Muscle layer of duodenum (tissue), 2 donors: ENCODE results near the gene MOCOS.

Experiments
- H3K27ac ChIP-seq: one replicate; pipeline ENCODE4 v1.7.0; 2013; ENCODE audit warnings: mild to moderate bottlenecking, low read length
- H3K27me3 ChIP-seq: one replicate; pipeline ENCODE4 v1.7.0; 2013; ENCODE audit warnings: low read depth, mild to moderate bottlenecking, control low read depth, low read length
- H3K36me3 ChIP-seq, 2 donors: one replicate each; pipeline ENCODE4 v1.7.0; 2013; ENCODE audit warnings: low read length in 2 of 2, control low read depth in 1 of 2, mild to moderate bottlenecking in 1 of 2; ENCODE audit not compliant: insufficient read depth in 2 of 2, control insufficient read depth in 1 of 2
- H3K4me1 ChIP-seq, 2 donors: one replicate each; pipeline ENCODE4 v1.7.0; 2013; ENCODE audit warnings: low read length in 2 of 2, mild to moderate bottlenecking in 2 of 2, control low read depth in 1 of 2, moderate library complexity in 1 of 2; ENCODE audit not compliant: insufficient read depth in 2 of 2, control insufficient read depth in 1 of 2
- H3K4me3 ChIP-seq, 2 donors: one replicate each; pipeline ENCODE4 v1.7.0; 2013; ENCODE audit warnings: low read length in 2 of 2, low read depth in 1 of 2, mild to moderate bottlenecking in 1 of 2
- H3K9me3 ChIP-seq, 2 donors: one replicate each; pipeline ENCODE4 v1.7.0; 2013; ENCODE audit warnings: low read length in 2 of 2, control low read depth in 1 of 2, mild to moderate bottlenecking in 1 of 2; ENCODE audit not compliant: control insufficient read depth in 1 of 2
- donor health status: healthy.

Gene MOCOS

DNA sequence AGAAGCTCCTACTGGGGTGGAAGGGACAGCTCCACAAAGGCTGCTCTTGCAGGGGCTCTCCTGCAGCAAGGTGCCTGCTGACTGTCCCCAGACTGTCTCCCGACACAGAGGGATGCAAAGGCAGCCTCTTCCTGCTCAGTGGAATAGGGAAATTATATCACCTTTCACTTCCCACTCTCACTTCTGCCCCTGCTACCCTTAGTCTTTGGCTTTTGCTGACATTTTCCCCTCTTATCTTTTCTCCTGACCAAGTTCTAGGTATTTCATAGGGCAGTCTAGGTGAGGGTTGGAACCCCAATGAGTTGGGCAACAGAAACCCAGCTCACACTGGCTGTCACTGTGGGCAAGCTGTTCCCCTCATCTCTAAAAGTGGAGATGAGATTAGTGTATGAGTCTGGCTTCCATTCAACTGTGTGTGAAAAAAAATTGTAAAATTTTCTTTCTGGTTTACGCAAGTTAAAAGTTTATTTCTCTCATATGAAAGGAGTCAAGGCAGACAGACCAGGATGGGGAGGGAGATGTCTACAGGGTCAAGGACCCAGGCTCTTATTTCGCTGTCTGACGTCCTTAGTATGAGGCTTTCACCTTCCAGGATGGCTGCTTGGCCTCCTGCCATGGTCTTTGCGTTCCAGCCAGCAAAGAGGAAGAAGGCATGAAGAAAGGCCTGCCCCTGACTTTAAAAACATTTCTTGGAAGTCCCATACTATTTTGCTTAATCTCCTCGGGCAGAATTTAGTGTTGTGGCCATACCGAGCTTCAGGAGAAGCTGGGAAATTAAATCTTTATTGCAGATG, 7.5 kb upstream of the MOCOS start:
- Histone ChIP-seq H3K9me3 (no peaks in the 10 kb centered on the region), H3K4me3 (no peak overlapping the region), H3K27me3 (no peaks in the 10 kb centered on the region), H3K27ac (peak overlapping the region; percentile 26), H3K36me3 (peaks cover 21 to 24% of the 10 kb centered on the region in 2 donors), H3K4me1 (peaks cover 0 to 4% of the 10 kb centered on the region in 2 donors)

GRCh38 chr18:36181441-36181840, 5.9 kb upstream of the MOCOS start:
- Histone ChIP-seq H3K36me3 (peaks cover 5 to 9% of the 10 kb centered on the region in 2 donors), H3K4me1 (peaks cover 0 to 7% of the 10 kb centered on the region in 2 donors), H3K27me3 (no peaks in the 10 kb centered on the region), H3K27ac (no peak overlapping the region), H3K4me3 (no peak overlapping the region), H3K9me3 (no peaks in the 10 kb centered on the region)

DNA sequence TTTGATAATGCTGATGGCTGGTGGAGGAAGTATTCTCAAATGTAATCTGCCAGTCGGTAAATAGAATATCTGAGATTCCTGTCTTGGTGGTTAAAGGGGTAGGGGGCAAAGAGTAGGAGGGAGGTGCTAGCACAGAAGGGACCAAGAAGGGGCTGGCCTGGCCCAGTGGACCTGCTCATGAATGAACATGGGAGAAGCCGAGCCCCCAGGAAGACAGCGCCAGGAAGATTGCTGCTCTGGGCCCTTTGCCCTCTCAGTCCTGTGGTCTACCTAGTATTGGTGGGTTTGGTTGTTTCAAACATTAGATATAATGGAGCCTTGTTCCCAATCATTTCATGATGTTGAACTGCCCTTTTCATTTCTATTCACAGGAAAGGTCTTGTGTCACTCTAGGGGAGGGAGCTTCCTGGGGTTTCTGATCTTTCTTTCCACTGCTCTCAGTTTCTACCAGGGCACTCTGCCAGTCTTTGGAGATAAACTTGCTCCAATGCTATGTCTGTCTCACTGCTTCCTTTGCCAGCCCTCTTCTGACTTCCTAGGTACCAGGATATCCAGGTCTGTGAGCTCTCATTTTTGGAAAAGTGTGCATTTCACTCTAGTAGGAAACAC, 5.3 kb upstream of the MOCOS start:
- H3K4me3 ChIP-seq, result no peak overlapping the region
- H3K27me3 ChIP-seq, result no peaks in the 10 kb centered on the region
- peaks cover 0 to 3% of the 10 kb centered on the region in 2 donors for H3K36me3 ChIP-seq
- no peak overlapping the region for H3K27ac ChIP-seq
- no peaks in the 10 kb centered on the region for H3K9me3 ChIP-seq
- peaks cover 0 to 10% of the 10 kb centered on the region in 2 donors for H3K4me1 ChIP-seq

DNA sequence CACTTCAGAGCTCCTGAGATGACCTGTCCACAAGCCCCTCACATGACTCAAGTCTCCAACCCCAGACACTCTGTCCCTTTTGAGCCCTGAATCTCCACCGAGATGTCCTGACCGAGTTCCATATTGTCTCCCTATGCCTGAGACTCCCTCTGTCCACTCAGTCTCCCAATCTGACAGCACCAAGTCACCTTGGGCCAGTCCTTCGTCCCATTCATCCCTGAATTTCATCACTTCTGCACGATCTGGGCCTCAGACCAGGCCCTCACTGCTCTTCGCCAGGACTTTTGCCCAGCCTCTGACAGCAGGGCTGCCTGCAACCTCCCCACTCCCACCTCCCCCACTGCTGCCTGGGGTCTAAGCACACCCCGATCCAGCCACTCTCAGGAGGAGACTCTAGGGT, 4.3 kb upstream of the MOCOS start:
- Histone ChIP-seq H3K4me3 (no peak overlapping the region), H3K9me3 (no peaks in the 10 kb centered on the region), H3K4me1 (peaks cover 0 to 14% of the 10 kb centered on the region in 2 donors), H3K27me3 (no peaks in the 10 kb centered on the region), H3K36me3 (no peaks in the 10 kb centered on the region), H3K27ac (no peak overlapping the region)

GRCh38 chr18:36183987-36184386, 3.3 kb upstream of the MOCOS start:
- no peak overlapping the region for H3K27ac ChIP-seq
- H3K4me1 ChIP-seq, result peaks cover 0 to 14% of the 10 kb centered on the region in 2 donors
- H3K27me3 ChIP-seq, result no peaks in the 10 kb centered on the region
- H3K9me3 ChIP-seq, result no peaks in the 10 kb centered on the region
- no peaks in the 10 kb centered on the region for H3K36me3 ChIP-seq
- H3K4me3 ChIP-seq, result no peak overlapping the region

- Histone ChIP-seq H3K27me3 (no peaks in the 10 kb centered on the region), H3K4me1 (peaks cover 0 to 13% of the 10 kb centered on the region in 2 donors), H3K36me3 (no peaks in the 10 kb centered on the region), H3K9me3 (no peaks in the 10 kb centered on the region), H3K4me3 (no peak overlapping the region), H3K27ac (no peak overlapping the region)
Measured at GRCh38 chr18:36185157-36185556, 2.1 kb upstream of the MOCOS start.

DNA sequence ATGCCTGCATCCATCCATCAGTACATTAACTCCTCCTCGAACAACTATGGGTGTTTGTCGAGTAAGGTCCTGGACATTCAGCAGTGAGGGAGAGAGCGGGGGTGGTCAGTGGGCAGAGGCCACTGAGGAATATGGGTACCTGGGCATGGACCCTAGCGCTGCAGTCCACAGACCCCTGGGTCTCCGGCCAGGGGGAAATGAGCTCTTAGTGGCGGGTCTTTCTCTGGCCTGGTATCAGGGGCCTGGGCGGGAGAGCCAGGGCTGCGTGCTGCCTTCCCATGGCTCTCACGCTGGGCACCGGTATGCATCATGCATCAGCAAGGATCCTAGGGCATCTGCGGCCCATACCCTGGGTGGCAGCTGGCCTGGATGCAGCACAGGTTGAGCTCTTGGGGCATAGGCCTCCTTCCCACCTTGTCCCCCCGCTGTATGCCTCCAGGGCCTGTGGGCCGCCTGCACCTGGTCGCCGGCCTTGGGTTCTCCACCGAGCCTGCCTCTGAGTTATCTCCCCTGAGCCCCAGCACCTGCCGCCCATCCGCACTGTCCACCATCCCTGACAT, 1.3 kb upstream of the MOCOS start:
- H3K27ac ChIP-seq, result no peak overlapping the region
- H3K4me3 ChIP-seq, result peak overlapping the region in 1 of 2 donors; percentile 83
- no peaks in the 10 kb centered on the region for H3K27me3 ChIP-seq
- no peaks in the 10 kb centered on the region for H3K9me3 ChIP-seq
- H3K36me3 ChIP-seq, result no peaks in the 10 kb centered on the region
- H3K4me1 ChIP-seq, result peaks cover 0 to 10% of the 10 kb centered on the region in 2 donors

- no peak overlapping the region for H3K27ac ChIP-seq
Measured at GRCh38 chr18:36186461-36187192, 670 bp upstream of the MOCOS start.

GRCh38 chr18:36187826-36188721, 777 bp downstream of the MOCOS start:
- peaks cover 0 to 10% of the 10 kb centered on the region in 2 donors for H3K4me1 ChIP-seq
- peak overlapping the region; percentile 79 to 83 for H3K4me3 ChIP-seq
- no peak overlapping the region for H3K27ac ChIP-seq
- H3K36me3 ChIP-seq, result no peaks in the 10 kb centered on the region
- no peaks in the 10 kb centered on the region for H3K9me3 ChIP-seq
- no peaks in the 10 kb centered on the region for H3K27me3 ChIP-seq

More at GRCh38 chr18:36186461-36187192, 670 bp upstream of the MOCOS start:
- no peaks in the 10 kb centered on the region for H3K36me3 ChIP-seq
- H3K9me3 ChIP-seq, result no peaks in the 10 kb centered on the region
- peak overlapping the region; percentile 79 to 83 for H3K4me3 ChIP-seq
- no peaks in the 10 kb centered on the region for H3K27me3 ChIP-seq
- H3K4me1 ChIP-seq, result peaks cover 0 to 10% of the 10 kb centered on the region in 2 donors

DNA sequence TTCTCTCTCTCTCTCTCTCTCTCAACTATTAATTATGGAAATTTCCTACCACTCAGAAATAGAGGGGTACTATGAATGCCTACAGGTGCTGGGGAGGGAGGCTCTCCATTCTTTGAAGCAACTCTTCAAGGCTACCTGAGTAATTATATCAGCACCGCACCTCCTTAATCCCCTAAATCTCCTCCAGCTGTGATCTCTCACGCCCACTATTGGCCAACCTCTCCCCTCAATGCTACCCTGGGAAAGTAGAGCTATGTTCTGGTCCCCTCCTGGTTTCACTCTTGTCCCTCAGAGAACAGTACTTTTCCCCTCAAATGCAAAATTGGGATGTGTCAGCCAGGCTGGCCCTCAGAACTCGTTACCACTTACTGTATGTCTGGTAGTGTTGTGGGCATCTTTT, 1.6 kb downstream of the MOCOS start:
- peaks cover 0 to 10% of the 10 kb centered on the region in 2 donors for H3K4me1 ChIP-seq
- H3K9me3 ChIP-seq, result no peaks in the 10 kb centered on the region
- H3K4me3 ChIP-seq, result no peak overlapping the region
- H3K36me3 ChIP-seq, result no peaks in the 10 kb centered on the region
- H3K27me3 ChIP-seq, result no peaks in the 10 kb centered on the region
- H3K27ac ChIP-seq, result no peak overlapping the region
